ENCODE results near the gene DSPP. TPM values are rescaled to one million over a fixed set of nuclear protein-coding genes. Genes with fewer than 3 reads are reported as not detected.

The DSPP gene
- total RNA-seq, 4 donors from 2014 or later = not detected

DNA sequence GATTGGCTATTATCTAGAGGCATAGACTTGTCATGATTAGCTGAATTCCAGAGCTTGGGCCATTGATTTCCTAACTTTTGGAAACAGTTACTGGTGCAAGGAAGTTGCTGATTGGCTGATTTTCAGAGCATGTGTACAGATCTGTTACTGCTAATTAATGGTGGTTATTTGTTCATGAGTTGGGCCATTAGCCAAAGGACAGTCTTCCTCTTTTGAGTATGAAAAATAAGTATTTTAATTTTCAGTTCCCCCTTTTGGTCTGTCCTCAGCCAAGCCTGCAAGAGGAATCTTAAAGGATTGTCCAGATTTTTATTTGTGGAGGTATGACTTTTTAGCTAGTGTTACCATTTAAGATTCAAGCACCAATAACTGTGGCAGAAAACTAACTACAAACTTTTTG, 7.0 kb upstream of the DSPP start:
- no peak for DNase-seq

DNA sequence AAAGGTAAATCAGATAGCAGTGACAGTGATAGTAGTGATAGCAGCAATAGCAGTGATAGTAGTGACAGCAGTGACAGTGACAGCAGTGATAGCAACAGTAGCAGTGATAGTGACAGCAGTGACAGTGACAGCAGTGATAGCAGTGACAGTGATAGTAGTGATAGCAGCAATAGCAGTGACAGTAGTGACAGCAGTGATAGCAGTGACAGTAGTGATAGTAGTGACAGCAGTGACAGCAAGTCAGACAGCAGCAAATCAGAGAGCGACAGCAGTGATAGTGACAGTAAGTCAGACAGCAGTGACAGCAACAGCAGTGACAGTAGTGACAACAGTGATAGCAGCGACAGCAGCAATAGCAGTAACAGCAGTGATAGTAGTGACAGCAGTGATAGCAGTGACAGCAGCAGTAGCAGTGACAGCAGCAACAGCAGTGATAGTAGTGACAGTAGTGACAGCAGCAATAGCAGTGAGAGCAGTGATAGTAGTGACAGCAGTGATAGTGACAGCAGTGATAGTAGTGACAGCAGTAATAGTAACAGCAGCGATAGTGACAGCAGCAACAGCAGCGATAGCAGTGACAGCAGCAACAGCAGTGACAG, 6.1 kb downstream of the DSPP start:
- H3K4me1 ChIP-seq = no peaks in the 10 kb centered on the region
- no peaks in the 10 kb centered on the region for H3K36me3 ChIP-seq
- intact Hi-C loops (cut with DNase I; ENCODE audit: low total_unique reads) = no loop called here
- no peaks in the 10 kb centered on the region for H3K9me3 ChIP-seq
- H3K27ac ChIP-seq = no peak overlapping the region
- no peak overlapping the region for H3K4me3 ChIP-seq
- no peaks in the 10 kb centered on the region for H3K27me3 ChIP-seq
- no peak for DNase-seq
- no peak for TF ChIP-seq POLR2A (IDR thresholded peaks at IDR 0.05)
- TF ChIP-seq, protein P1, sequence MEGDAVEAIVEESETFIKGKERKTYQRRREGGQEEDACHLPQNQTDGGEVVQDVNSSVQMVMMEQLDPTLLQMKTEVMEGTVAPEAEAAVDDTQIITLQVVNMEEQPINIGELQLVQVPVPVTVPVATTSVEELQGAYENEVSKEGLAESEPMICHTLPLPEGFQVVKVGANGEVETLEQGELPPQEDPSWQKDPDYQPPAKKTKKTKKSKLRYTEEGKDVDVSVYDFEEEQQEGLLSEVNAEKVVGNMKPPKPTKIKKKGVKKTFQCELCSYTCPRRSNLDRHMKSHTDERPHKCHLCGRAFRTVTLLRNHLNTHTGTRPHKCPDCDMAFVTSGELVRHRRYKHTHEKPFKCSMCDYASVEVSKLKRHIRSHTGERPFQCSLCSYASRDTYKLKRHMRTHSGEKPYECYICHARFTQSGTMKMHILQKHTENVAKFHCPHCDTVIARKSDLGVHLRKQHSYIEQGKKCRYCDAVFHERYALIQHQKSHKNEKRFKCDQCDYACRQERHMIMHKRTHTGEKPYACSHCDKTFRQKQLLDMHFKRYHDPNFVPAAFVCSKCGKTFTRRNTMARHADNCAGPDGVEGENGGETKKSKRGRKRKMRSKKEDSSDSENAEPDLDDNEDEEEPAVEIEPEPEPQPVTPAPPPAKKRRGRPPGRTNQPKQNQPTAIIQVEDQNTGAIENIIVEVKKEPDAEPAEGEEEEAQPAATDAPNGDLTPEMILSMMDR (IDR thresholded peaks at IDR 0.05) = no peak

More for the DNA sequence above, 7.0 kb upstream of the DSPP start:
- no peaks in the 10 kb centered on the region for H3K36me3 ChIP-seq
- no peaks in the 10 kb centered on the region for H3K4me1 ChIP-seq
- no peak for TF ChIP-seq POLR2A (IDR thresholded peaks at IDR 0.05)
- TF ChIP-seq, protein P1 (IDR thresholded peaks at IDR 0.05) = no peak
- no peak overlapping the region for H3K27ac ChIP-seq
- no peaks in the 10 kb centered on the region for H3K27me3 ChIP-seq
- intact Hi-C loops (cut with DNase I; ENCODE audit: low total_unique reads) = no loop called here
- no peaks in the 10 kb centered on the region for H3K9me3 ChIP-seq
- no peak overlapping the region for H3K4me3 ChIP-seq

DNA sequence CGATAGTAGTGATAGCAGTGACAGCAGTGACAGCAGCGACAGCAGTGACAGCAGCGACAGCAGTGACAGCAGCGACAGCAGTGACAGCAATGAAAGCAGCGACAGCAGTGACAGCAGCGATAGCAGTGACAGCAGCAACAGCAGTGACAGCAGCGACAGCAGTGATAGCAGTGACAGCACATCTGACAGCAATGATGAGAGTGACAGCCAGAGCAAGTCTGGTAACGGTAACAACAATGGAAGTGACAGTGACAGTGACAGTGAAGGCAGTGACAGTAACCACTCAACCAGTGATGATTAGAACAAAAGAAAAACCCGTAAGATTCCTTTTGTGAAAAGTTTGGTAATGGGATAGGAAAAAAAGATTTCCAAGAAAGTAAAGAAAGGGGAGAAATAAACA, 7.9 kb downstream of the DSPP start:
- H3K4me1 ChIP-seq = no peaks in the 10 kb centered on the region
- H3K9me3 ChIP-seq = no peaks in the 10 kb centered on the region
- no peak for DNase-seq
- no peaks in the 10 kb centered on the region for H3K27me3 ChIP-seq
- TF ChIP-seq POLR2A (IDR thresholded peaks at IDR 0.05) = no peak
- TF ChIP-seq, protein P1 (IDR thresholded peaks at IDR 0.05) = no peak
- intact Hi-C loops (cut with DNase I; ENCODE audit: low total_unique reads) = no loop called here
- H3K27ac ChIP-seq = no peak overlapping the region
- H3K4me3 ChIP-seq = no peak overlapping the region
- H3K36me3 ChIP-seq = no peaks in the 10 kb centered on the region

DNA sequence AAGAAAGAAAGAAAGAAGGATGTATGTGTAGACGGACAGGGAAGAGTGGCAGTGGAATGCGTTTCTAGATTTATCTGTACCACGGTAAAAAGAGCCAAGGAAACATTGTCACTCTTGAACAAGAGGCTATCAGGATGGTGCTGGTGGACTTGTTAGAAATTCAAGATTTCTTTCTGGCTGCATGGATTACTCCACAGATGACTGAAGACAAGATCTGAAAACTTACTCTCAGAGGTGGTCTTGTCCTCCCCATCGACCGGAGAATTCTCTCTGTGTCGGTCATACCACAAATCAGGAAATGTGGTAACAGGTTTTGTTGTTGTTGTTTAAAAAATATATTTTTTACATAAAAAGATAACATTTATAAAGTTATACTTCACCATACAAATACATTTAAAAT, 11.8 kb downstream of the DSPP start:
- DNase-seq = no peak
- H3K27me3 ChIP-seq = no peaks in the 10 kb centered on the region
- peak overlapping the region; percentile 56 to 63 for H3K27ac ChIP-seq
- TF ChIP-seq, protein P1 (IDR thresholded peaks at IDR 0.05) = no peak
- no peak for TF ChIP-seq POLR2A (IDR thresholded peaks at IDR 0.05)
- no peak overlapping the region for H3K4me3 ChIP-seq
- H3K9me3 ChIP-seq = no peaks in the 10 kb centered on the region
- no peaks in the 10 kb centered on the region for H3K36me3 ChIP-seq
- H3K4me1 ChIP-seq = no peaks in the 10 kb centered on the region
- intact Hi-C loops (cut with DNase I; ENCODE audit: low total_unique reads) = no loop called here

DNA sequence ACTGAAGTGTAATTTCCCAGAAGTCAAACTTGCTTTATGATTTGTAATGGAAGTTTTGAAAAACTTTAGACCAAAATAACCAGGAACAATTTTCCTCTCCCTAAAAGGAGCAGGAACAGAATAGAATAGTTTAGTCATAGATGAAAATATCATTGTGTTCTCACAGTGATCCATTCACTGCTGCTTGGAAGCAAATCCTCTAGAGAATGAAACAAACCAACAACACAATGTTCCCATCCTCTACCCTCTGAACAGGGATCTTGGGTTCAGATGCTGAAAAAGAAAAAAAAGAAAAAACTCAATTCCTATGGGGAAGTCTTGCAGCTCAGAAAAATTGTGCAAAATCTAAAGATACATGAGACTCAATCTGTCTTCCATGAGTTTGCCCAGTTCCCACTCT, 12.2 kb downstream of the DSPP start:
- Histone ChIP-seq H3K27me3 (no peaks in the 10 kb centered on the region), H3K4me1 (no peaks in the 10 kb centered on the region), H3K36me3 (no peaks in the 10 kb centered on the region), H3K9me3 (no peaks in the 10 kb centered on the region), H3K4me3 (no peak overlapping the region), H3K27ac (peak overlapping the region; percentile 56 to 63)
- DNase-seq = no peak
- TF ChIP-seq, protein P1 (IDR thresholded peaks at IDR 0.05) = no peak
- intact Hi-C loops (cut with DNase I; ENCODE audit: low total_unique reads) = no loop called here
